NT2/D1 (cell line): ENCODE results near the gene BBX.

ENCODE experiments used
- SUZ12 ChIP-seq: IDR thresholded peaks from 2 replicates; pipeline ENCODE4 v1.6.1; 2011; ENCODE audit not compliant: insufficient read length, insufficient read depth; ENCODE audit errors: extremely low read depth
- YY1 ChIP-seq: IDR thresholded peaks from 2 replicates; pipeline ENCODE4 v1.6.1; 2011; ENCODE audit not compliant: insufficient read length, insufficient read depth
- ZNF274 ChIP-seq: IDR thresholded peaks from 2 replicates; pipeline ENCODE4 v1.6.1; 2011; ENCODE audit warnings: mild to moderate bottlenecking, low read depth, low read length

DNA sequence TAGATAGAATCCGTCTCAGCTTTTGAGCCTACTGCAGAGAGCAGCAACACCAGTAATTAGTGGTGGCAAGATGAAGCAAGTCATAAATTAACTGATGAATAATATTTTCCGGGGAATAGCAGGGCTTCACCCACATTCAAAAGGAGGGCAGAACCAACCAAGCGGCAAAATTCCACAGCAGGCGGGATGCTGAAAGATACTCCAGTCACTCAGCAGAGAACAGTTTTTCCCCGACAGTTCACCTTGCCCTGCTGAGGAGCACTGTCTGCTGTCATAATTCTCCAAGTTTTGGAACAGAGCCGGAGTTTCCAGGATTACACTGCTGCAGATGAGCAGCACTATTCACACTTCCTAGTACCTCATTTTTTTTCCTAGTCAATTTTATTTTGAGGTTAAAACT lies 293.3 kb downstream of the BBX start:
- TF ChIP-seq YY1 (no peak), ZNF274 (no peak), SUZ12 (no peak)
